HG02642 (cell line): ENCODE data around the gene MBLAC1.
A peak's percentile ranks its signal among the peaks of the same experiment; 100 is the strongest.
"Not testable (repeated sequence)": the region's sequence is repeated elsewhere in the genome, so short reads cannot be mapped to it uniquely, and the experiment has no call there.

Experiments used
- ATAC-seq: cut with Tn5 transposase; IDR thresholded peaks from one replicate; pipeline ENCODE4 v1.9.1; 2021; ENCODE audit warnings: mild to moderate bottlenecking; ENCODE audit not compliant: unreplicated experiment, poor library complexity

The MBLAC1 gene

DNA sequence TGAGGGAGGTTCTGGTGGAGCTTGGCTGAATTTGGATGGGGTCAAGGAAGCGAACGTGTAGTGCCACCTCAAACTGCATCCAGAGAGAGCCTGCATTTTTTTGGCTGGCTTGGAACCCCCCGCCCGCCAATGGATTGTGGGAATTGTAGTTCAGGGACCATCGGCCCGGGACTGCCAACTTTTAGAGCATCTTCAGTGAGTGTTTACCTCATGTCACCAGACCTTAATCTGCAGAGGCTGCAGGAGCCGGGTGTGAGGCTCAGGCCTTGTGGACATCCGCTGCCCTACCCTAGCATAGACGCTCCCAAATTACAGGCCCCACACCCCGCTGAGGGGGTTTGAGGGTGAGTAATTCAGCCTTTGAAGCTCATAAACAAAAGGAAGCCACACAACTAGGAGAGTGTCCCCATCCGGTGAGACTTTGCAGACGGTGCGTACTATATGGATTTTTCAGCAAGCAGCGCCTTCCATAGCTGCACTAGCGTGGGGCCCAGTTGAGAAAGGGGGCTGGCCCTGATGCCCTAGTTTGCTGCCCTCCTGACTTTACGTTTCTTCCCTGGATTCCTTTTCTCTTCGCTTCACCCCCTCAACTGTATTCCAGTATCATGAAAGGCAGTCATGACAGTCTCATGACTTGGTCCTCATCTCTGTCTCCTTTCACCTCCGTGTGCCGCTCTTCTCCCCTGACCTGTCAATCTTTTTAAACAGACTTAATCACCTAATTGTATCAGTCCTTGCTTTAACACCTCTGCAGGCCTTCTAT lies 6.6 kb upstream of the MBLAC1 start:
- peak; percentile 31 for ATAC-seq

DNA sequence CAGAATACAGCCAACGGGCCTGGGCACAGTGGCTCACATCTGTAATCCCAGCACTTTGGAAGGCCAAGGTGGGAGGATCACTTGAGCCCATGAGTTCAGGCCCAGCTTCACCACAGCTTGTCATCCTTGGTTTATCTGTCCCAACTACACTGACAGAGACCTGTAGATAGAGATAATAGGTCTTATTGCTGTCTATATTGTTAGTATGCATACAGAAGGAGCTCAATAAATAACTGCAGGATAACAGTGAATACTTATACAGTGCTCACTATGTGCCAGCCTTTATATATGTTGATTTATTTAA lies 6.1 kb upstream of the MBLAC1 start:
- ATAC-seq: no peak

DNA sequence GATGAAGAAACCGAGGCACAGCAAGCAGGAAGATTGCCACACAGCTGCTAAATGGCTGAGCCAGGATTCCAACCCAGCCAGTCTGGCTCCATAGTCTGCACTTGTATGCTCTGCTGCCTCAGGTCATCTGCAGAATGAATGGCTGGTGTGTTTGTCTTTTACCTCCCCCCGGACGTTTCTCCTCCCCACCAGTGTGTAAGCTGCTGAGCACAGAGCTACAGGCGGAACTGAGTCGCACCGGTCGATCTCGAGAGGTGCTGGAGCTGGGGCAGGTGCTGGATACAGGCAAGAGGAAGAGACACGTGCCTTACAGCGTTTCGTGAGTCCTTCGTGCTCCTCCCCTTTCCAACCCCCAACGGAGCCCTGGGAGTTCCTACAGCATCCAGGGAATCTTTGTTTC lies 4.7 kb upstream of the MBLAC1 start:
- no peak for ATAC-seq

DNA sequence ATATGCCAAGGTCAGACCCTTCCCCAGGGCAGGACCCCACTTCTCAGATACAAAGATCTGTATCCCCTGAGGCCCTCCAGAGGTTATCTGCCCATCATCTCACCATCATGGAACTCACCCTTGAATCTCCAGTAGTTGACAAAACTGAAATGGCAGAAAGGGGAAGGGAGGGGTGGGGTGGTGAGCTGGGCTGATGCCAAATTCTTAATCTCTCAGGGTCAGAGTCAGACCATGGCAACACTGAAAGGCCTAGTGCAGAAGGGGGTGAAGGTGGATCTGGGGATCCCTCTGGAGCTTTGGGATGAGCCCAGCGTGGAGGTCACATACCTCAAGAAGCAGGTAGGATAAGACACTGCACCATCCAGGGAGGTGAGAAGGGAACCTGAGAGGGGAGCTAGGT lies 4.2 kb upstream of the MBLAC1 start:
- no peak for ATAC-seq

DNA sequence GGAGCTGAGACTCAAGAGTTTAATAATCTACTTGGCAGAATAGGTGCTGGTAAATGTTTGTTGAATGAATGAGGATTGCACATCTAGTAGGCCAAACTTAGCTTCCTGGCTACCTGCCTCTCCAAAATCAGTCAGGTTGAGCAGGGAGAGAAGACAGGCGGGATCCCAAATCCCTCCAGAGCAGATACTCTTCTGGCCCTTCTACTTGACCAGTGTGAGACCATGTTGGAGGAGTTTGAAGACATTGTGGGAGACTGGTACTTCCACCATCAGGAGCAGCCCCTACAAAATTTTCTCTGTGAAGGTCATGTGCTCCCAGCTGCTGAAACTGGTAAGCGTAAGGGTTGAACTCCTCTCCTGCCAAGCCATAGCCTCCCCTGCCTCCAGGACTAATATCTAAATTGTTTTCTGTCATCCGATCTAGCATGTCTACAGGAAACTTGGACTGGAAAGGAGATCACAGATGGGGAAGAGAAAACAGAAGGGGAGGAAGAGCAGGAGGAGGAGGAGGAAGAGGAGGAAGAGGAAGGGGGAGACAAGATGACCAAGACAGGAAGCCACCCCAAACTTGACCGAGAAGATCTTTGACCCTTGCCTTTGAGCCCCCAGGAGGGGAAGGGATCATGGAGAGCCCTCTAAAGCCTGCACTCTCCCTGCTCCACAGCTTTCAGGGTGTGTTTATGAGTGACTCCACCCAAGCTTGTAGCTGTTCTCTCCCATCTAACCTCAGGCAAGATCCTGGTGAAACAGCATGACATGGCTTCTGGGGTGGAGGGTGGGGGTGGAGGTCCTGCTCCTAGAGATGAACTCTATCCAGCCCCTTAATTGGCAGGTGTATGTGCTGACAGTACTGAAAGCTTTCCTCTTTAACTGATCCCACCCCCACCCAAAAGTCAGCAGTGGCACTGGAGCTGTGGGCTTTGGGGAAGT lies 2.2 kb upstream of the MBLAC1 start:
- ATAC-seq: no peak

DNA sequence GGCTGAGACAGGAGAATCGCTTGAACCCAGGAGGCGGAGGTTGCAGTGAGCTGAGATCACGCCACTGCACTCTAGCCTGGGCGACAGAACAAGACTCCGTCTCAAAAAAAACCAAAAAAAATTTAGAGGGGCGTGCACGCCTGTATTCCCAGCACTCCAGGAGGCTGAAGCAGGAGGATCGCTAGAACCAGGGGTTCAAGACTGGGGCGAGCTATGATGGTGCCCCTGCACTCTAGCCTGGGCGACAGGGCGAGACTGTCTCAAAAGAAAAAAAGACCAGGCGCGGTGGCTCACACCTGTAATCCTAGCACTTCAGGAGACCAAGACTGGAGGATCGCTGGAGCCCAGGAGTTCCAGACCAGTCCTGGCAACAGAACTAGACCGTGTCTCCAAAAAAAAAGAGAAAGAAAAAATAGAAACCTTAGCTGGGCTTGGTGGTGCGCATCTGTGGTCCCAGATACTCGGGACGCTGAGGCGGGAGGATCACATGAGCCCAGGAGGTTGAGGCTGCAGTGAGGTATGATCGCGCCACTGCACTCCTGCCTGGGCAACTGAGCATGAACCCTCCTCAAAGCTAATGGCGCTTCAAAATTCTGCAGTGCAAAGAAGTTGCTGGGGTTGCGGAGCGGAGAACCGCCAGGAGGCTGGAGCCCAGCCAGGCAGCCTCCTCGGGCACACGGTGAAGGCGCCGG lies 382 bp upstream of the MBLAC1 start:
- peak; percentile 21 for ATAC-seq

DNA sequence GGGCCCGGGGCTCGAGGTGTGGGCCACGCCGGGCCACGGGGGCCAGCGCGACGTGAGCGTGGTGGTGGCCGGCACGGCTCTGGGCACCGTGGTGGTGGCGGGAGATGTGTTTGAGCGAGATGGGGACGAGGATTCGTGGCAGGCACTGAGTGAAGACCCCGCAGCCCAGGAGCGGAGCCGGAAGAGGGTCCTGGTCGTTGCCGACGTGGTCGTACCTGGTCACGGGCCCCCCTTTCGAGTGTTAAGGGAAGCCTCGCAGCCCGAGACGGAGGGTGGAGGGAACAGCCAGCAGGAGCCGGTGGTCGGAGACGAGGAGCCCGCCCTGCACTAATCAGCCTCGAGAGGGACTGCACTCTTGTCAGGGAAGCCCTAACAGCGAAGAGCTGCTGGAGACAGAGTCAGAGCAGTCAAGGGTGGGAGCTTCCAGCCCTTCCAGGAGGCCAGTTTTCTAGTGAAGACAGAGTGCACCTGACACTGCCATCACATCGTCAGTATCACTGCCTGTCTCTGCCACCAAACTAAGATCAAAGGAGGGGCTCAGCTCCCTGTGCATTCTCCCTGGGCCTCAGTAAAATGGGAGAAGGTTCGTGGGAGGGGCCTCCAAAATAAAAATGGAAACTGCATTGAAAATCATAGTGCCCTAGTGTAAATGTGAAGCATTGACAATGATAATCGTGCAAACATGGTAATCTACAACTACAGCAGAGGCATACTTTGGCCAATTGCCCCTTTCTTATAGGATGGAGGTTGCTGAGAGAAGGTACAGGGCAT lies 1.3 kb downstream of the MBLAC1 start:
- peak; percentile 1 for ATAC-seq

DNA sequence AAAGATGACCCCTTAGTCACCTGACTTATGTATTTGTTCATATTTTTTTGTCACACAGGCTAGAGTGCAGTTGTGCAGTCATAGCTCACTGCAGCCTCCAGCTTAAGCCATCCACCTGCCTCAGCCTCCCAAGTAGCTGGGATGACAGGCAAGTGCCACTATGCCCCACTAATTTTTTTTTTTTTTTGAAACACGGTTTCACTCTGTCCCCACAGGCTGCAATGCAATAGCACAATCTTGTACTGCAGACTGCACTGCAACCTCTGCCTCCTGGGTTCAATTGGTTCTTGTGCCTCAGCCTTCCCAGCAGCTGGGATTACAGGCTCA lies 1.8 kb downstream of the MBLAC1 start:
- no peak for ATAC-seq

DNA sequence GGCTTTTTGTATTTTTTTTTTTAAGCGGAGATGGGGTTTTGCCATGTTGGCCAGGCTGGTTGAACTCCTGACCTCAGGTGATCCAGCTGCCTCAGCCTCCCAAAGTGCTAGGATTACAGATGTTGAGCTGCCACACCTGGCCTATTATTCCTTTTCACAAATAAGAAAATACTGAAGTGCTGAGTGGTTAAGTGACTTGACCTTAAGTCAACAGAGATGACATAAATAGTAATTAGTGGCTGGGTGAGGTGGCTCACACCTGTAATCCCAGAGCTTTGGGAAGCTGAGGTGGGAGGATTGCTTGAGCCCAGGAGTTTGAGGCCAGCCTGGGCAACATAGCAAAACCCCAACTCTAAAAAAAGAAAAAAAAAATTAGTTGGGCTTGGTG lies 3.4 kb downstream of the MBLAC1 start:
- not testable (repeated sequence) for ATAC-seq

DNA sequence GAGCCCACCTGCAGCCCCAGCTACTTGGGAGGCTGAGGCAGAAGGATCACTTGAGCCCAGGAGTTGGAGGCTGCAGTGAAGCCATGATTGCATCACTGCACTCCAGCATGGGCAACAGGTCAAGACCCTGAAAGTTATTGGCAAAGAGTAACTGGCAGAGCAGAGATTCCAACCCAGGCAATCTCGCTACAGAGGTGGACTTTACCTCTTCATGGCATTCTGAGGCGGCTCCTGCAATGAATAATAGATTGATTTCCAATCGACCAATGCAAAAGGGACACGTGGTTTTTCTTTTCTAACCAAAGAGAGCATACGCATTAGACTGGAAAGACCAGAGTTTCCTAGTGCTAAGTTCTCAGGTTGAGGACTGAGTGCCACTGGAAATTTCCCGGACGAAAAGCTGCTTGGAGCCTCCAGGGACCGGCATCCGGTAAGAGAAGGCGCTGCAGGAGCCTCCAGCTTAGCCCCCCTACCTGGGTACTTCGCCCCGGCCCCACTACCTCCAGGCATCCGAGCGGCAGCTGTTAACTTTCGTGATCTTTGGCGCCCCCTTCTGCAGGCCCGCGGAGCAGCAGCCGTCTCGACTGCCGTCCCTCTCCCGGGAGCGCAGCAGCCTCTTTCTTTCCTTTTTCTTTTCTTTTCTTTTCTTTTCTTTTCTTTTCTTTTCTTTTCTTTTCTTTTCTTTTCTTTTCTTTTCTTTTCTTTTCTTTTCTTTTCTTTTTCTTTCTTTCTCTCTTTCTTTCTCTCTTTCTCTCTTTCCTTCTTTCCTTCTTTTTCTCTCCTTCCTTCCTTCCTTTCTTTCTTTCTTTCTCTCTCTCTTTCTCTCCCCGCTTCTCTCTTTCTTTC lies 4.1 kb downstream of the MBLAC1 start:
- ATAC-seq: no peak

DNA sequence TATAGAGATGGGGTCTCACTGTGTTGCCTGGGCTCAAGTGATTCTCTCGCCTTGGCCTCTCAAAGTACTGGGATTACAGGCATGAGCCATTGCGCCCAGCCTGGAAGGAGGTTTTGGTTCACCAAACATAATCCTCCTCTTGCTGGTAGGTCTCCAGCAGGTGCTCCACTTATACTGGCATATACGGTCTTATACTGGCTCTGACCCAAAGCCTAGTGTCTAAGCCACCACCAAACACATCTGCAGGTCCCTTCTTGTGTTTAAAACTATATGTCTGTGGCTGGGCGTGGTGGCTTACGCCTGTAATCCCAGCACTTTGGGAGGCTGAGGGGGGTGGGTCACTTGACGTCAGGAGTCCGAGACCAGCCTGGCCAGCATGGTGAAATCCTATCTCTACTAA lies 5.4 kb downstream of the MBLAC1 start:
- ATAC-seq: no peak

DNA sequence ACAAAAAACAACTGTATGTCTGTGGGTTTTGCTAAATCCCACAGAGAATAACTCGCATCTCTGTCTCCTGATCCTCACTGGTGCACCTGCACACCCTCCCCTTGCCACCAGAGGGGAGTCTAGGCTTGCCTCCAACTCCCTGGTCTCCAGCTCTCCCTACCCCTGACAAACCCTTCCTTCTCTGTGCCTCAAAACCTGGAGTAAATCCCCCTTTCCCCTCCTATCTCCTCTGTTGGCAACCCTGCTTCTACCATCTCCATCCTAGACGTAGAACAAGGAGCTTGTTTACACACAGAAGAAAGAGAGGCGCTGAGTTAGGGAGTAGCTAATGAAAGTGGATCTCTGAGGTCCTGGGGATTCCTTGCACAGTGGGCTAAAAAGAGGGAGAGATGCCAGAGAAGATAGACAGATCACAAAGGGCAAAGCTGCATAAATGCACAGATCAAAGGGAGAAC lies 6.0 kb downstream of the MBLAC1 start:
- peak; percentile 56 for ATAC-seq

DNA sequence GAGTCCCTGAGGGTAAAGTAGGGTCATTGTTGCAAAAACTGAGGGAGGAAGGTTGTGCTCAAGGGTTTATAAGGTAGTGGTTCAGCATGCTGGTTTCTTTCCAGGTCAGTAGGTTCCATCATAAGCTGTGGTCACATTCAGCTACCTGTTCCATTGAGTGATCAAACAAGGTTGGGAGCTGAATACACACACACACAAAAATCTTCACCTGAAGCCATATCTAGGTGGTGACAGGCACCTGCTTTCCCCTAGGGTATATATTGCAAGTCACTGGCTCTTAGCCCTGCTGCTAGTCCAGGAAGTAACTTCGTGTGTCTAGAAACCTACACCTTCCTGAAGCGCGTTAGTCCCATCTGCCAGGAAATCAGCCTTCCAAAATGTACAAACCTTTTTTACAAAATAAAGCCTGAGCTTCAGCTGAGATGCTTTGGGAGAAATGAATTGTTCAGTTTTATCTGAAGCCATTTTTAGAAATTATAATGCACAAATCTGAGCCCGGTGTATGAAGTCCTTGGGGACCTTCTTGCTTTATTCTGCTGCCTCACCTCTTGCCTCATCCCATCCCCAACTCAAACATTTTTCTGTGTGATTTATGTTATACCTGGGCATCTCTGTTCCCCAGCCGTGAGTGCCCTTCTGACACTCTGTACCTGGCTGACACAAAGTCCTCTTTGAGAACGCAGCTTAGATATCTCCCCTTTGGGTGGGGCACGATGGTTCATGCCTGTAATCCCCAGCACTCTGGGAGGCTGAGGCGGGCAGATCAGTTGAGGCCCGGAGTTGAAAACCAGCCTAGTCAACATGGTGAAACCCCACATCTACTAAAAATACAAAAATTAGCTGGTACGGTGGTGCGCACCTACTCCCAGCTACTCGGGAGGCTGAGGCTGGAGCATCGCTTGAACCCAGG lies 11.3 kb downstream of the MBLAC1 start:
- ATAC-seq: no peak

DNA sequence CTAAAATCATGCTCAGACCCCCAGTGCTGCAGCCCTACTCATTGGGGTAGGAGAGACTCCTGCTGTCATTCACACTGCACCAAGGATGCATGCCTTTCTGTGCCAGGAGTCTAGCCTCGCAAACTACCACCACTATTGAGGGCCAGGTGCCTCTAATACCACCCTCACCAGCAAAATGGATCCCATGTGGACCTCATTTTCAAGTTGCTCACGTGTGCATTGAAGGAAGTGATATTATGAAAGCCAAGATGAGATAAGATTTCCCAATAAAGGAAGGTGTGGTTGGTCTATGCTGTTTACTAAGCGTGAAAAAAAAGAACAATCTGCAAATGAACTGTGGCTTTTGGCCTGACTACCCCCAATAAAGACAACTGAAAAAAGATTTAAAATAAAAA lies 14.8 kb downstream of the MBLAC1 start:
- no peak for ATAC-seq

DNA sequence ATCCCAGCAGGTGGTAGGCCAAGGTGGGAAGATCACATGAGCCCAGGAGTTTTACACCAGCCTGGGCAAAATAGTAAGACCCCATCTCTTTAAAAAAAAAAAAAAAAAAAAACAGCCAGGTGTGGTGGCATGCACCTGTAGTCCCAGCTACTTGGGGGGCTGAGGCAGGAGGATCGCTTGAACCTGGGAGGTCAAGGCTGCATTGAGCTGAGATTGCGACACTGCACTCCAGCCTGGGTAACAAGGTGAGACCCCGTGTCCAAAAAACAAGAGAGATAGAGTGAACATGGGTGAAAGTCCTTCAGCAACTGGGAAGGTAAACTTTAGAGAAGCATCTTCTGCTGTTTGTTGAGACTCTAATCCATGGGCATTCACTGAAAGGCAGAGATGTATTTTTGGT lies 15.7 kb downstream of the MBLAC1 start:
- ATAC-seq: no peak

DNA sequence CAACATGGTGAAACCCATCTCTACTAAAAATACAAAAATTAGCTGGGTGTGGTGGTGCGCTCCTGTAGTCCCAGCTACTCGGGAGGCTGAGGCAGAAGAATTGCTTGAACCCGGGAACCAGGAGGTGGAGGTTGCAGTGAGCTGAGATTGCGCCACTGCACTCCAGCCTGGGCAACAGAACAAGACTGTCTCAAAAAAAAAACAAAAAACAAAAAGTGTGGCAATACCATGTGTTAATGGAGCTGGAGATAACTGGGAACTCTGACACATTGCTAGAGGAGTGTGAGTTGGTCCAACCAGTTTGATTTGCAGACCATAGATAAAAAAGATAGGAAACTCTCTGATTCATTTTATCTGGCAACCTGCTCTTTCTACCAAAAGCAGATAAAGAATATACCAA lies 19.6 kb downstream of the MBLAC1 start:
- ATAC-seq: not testable (repeated sequence)

DNA sequence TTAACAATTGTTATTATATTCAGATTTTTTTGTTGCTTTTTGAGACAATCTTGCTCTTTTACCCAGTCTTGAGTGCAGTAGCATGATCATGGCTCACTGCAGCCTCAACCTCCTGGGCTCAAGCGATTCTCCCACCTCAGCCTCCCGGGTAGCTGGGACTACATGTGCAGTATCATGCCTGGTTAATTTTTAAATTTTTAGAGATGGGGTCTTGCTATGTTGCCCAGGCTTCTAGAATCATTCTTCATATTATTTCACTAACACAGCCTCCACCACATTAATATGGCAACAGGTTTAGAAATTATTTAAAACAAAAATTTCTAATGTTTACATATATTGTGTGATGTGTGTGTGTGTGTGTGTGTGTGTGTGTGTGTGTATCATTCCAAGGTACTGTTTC lies 20.5 kb downstream of the MBLAC1 start:
- no peak for ATAC-seq

DNA sequence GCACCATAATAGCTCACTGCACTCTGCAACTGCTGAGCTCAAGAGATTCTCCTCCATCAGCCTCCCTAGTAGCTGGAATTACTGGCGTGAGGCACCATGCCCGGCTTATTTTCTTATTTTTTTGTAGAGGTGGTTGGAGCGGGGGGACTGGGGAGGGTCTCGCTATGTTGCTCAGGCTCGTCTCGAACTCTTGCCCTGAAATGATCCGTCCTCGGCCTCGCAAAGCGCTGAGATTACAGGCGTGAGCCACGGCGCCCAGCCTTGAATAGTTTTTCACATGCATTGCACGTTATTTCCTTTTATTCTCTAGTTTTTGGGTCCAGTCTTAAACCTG lies 21.4 kb downstream of the MBLAC1 start:
- ATAC-seq: no peak
